Measurements from ENCODE around the gene LRP1. TPM values are rescaled to one million over a fixed set of nuclear protein-coding genes. Genes with fewer than 3 reads are reported as not detected.

LRP1 gene
- total RNA-seq, 2 experiments from 2014 or later: 6.6 to 8.5 TPM

DNA sequence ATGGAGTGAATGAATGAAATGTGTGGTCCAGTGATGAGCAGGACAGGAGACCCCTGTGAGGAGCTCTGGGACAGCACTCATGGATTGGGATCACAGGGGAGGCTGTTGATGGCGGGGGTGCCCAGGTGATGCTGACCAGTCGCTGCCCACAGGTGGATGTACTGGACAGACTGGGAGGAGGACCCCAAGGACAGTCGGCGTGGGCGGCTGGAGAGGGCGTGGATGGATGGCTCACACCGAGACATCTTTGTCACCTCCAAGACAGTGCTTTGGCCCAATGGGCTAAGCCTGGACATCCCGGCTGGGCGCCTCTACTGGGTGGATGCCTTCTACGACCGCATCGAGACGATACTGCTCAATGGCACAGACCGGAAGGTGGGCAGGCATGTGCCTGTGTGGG, 32.5 kb downstream of the LRP1 start:
- no peak for DNase-seq
- Mint-ChIP-seq H3K4me1 (ENCODE audit: low read depth) (no peaks in the 10 kb centered on the region), H3K27ac (no peak overlapping the region), H3K4me3 (no peak overlapping the region), H3K36me3 (ENCODE audit: low read depth) (peaks cover 4% of the 10 kb centered on the region), H3K9me3 (no peaks in the 10 kb centered on the region), H3K27me3 (no peaks in the 10 kb centered on the region)
- TF ChIP-seq, protein P1, sequence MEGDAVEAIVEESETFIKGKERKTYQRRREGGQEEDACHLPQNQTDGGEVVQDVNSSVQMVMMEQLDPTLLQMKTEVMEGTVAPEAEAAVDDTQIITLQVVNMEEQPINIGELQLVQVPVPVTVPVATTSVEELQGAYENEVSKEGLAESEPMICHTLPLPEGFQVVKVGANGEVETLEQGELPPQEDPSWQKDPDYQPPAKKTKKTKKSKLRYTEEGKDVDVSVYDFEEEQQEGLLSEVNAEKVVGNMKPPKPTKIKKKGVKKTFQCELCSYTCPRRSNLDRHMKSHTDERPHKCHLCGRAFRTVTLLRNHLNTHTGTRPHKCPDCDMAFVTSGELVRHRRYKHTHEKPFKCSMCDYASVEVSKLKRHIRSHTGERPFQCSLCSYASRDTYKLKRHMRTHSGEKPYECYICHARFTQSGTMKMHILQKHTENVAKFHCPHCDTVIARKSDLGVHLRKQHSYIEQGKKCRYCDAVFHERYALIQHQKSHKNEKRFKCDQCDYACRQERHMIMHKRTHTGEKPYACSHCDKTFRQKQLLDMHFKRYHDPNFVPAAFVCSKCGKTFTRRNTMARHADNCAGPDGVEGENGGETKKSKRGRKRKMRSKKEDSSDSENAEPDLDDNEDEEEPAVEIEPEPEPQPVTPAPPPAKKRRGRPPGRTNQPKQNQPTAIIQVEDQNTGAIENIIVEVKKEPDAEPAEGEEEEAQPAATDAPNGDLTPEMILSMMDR (IDR thresholded peaks at IDR 0.05): no peak
- Histone ChIP-seq H3K27me3 (ENCODE audit: control insufficient read depth in 1 of 2, insufficient read depth in 2 of 2, low read length in 2 of 2) (no peaks in the 10 kb centered on the region), H3K36me3 (ENCODE audit: insufficient read depth, low read length) (no peaks in the 10 kb centered on the region), H3K27ac (ENCODE audit: low read depth in 1 of 2, low read length in 2 of 2) (no peak overlapping the region), H3K4me1 (ENCODE audit: insufficient read depth, low read length) (peaks cover 10% of the 10 kb centered on the region), H3K4me3 (ENCODE audit: low read length) (no peak overlapping the region), H3K9me3 (ENCODE audit: control insufficient read depth in 1 of 2, insufficient read depth in 1 of 2, low read length in 2 of 2) (no peaks in the 10 kb centered on the region)
- intact Hi-C loops (cut with DNase I, micrococcal nuclease): no loop called here
- no peak for ATAC-seq (ENCODE audit: poor library complexity)
- ChIA-PET CTCF (no interaction called here), POLR2A (no interaction called here)

DNA sequence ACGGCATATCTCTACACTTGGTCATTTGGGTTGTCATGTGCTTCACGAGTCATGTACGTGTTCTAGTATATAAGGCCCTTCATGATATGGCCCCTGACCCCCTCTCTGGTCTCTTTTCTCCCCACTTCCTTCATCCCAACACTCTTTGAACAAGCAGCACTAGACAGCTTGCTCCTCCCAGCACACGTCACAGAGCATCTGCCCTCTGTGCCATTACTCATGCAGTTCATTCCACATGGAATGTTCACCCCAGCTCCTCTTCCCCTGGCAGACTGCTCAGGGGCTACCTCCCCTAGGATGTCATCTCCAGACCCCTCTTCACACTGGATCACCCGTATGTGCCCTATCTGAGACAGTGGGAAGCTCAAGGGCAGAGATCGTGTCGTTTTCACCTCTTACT, 33.2 kb downstream of the LRP1 start:
- intact Hi-C loops (cut with DNase I, micrococcal nuclease): no loop called here
- DNase-seq: no peak
- Histone ChIP-seq H3K27ac (ENCODE audit: low read depth in 1 of 2, low read length in 2 of 2) (no peak overlapping the region), H3K4me1 (ENCODE audit: insufficient read depth, low read length) (peaks cover 10% of the 10 kb centered on the region), H3K9me3 (ENCODE audit: control insufficient read depth in 1 of 2, insufficient read depth in 1 of 2, low read length in 2 of 2) (no peaks in the 10 kb centered on the region), H3K27me3 (ENCODE audit: control insufficient read depth in 1 of 2, insufficient read depth in 2 of 2, low read length in 2 of 2) (no peaks in the 10 kb centered on the region), H3K4me3 (ENCODE audit: low read length) (no peak overlapping the region), H3K36me3 (ENCODE audit: insufficient read depth, low read length) (no peaks in the 10 kb centered on the region)
- CTCF ChIA-PET: no interaction called here
- Mint-ChIP-seq H3K36me3 (ENCODE audit: low read depth) (peaks cover 4% of the 10 kb centered on the region), H3K27ac (no peak overlapping the region), H3K27me3 (no peaks in the 10 kb centered on the region), H3K9me3 (no peaks in the 10 kb centered on the region), H3K4me3 (no peak overlapping the region), H3K4me1 (ENCODE audit: low read depth) (no peaks in the 10 kb centered on the region)
- TF ChIP-seq, protein P1 (IDR thresholded peaks at IDR 0.05): no peak
- POLR2A ChIA-PET: no interaction called here
- no peak for ATAC-seq (ENCODE audit: poor library complexity)

DNA sequence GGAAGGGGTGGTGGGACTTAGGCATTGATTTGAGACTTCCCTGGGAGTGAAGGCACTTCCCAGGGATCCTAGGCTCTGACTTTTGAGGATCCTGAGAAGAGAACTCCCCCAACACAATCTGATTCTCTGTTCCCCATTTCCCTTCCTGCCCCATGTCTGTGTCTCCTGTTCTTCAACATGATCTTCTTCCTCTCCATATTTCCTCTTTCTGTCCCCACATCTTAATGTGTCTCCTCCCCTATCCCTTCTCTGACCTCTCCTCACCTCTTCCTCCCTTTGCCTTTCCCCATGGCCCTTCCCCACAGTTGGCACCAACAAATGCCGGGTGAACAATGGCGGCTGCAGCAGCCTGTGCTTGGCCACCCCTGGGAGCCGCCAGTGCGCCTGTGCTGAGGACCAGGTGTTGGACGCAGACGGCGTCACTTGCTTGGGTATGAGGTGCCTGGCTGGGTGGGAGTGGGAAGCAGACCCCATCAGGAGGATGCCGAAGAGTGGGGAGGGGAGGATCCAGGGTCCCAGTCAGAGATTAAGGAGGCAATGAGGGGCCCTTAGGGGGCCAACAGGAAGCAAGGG, 34.4 kb downstream of the LRP1 start:
- Histone ChIP-seq H3K27ac (ENCODE audit: low read depth in 1 of 2, low read length in 2 of 2) (no peak overlapping the region), H3K36me3 (ENCODE audit: insufficient read depth, low read length) (no peaks in the 10 kb centered on the region), H3K9me3 (ENCODE audit: control insufficient read depth in 1 of 2, insufficient read depth in 1 of 2, low read length in 2 of 2) (no peaks in the 10 kb centered on the region), H3K27me3 (ENCODE audit: control insufficient read depth in 1 of 2, insufficient read depth in 2 of 2, low read length in 2 of 2) (no peaks in the 10 kb centered on the region), H3K4me3 (ENCODE audit: low read length) (no peak overlapping the region), H3K4me1 (ENCODE audit: insufficient read depth, low read length) (peaks cover 9% of the 10 kb centered on the region)
- ChIA-PET CTCF (no interaction called here), POLR2A (no interaction called here)
- no peaks in the 10 kb centered on the region for H3K27me3 Mint-ChIP-seq
- intact Hi-C loops (cut with DNase I, micrococcal nuclease): no loop called here
- DNase-seq (no peak), ATAC-seq (ENCODE audit: poor library complexity) (no peak)
- no peak overlapping the region for H3K4me3 Mint-ChIP-seq
- no peak overlapping the region for H3K27ac Mint-ChIP-seq
- no peaks in the 10 kb centered on the region for H3K9me3 Mint-ChIP-seq
- TF ChIP-seq, protein P1 (IDR thresholded peaks at IDR 0.05): no peak
- H3K36me3 Mint-ChIP-seq (ENCODE audit: low read depth): peaks cover 4% of the 10 kb centered on the region
- H3K4me1 Mint-ChIP-seq (ENCODE audit: low read depth): no peaks in the 10 kb centered on the region

Measured in CD4-positive, alpha-beta T cell (primary cell).